CD4-positive, alpha-beta T cell treated with Interleukin-4 for 4 hours (primary cell): ENCODE results near the gene ARHGAP27.

Experiments
- DNase-seq: peaks from one replicate; pipeline ENCODE4 v3.0.0-alpha.2; 2020

The ARHGAP27 gene

GRCh38 chr17:45404870-45405249 is 27.8 kb downstream of the ARHGAP27 start:
- DNase-seq = no peak

GRCh38 chr17:45403906-45404490 is 28.7 kb downstream of the ARHGAP27 start:
- no peak for DNase-seq

GRCh38 chr17:45402916-45403315 is 29.8 kb downstream of the ARHGAP27 start:
- no peak for DNase-seq

- no peak for DNase-seq
These were observed 33.9 kb downstream of the ARHGAP27 start for GRCh38 chr17:45398800-45399199.

- DNase-seq = no peak
These were observed 34.9 kb downstream of the ARHGAP27 start for GRCh38 chr17:45397796-45398195.

GRCh38 chr17:45396496-45397205 is 36.0 kb downstream of the ARHGAP27 start:
- no peak for DNase-seq

- no peak for DNase-seq
These were observed 36.9 kb downstream of the ARHGAP27 start for GRCh38 chr17:45395569-45396415.

GRCh38 chr17:45394913-45395568 is 37.6 kb downstream of the ARHGAP27 start:
- peak; percentile 34 for DNase-seq

- no peak for DNase-seq
These were observed 38.1 kb downstream of the ARHGAP27 start for GRCh38 chr17:45394564-45394912.

GRCh38 chr17:45394091-45394490 is 38.6 kb downstream of the ARHGAP27 start:
- DNase-seq = no peak

- no peak for DNase-seq
These were observed 39.3 kb downstream of the ARHGAP27 start for GRCh38 chr17:45393411-45393810.

- no peak for DNase-seq
These were observed 40.8 kb downstream of the ARHGAP27 start for GRCh38 chr17:45391918-45392317.

GRCh38 chr17:45391291-45391690 is 41.4 kb downstream of the ARHGAP27 start:
- no peak for DNase-seq

GRCh38 chr17:45389354-45389753 is 43.3 kb downstream of the ARHGAP27 start:
- no peak for DNase-seq

- no peak for DNase-seq
These were observed 43.9 kb downstream of the ARHGAP27 start for GRCh38 chr17:45388604-45389325.

GRCh38 chr17:45387739-45388138 is 44.9 kb downstream of the ARHGAP27 start:
- DNase-seq = no peak

- DNase-seq = no peak
These were observed 46.5 kb downstream of the ARHGAP27 start for GRCh38 chr17:45386178-45386577.

GRCh38 chr17:45385331-45385997 is 47.2 kb downstream of the ARHGAP27 start:
- DNase-seq = peak; percentile 83

- no peak for DNase-seq
These were observed 47.8 kb downstream of the ARHGAP27 start for GRCh38 chr17:45384789-45385262.

GRCh38 chr17:45384047-45384788 is 48.5 kb downstream of the ARHGAP27 start:
- no peak for DNase-seq

GRCh38 chr17:45383003-45383402 is 49.7 kb downstream of the ARHGAP27 start:
- no peak for DNase-seq
